K562 (cell line): Measurements from ENCODE around the gene PDLIM5. TPM values are rescaled to one million over a fixed set of nuclear protein-coding genes. Genes with fewer than 3 reads are reported as not detected.

Experiments used
- ELF1 ChIP-seq: fragments of 200-800 bp; sonication (Bioruptor generic); IDR thresholded peaks from 2 replicates; pipeline ENCODE4 v1.6.1; 2016; ENCODE audit warnings: missing genetic modification characterization, missing compliant biosample characterization
- ELK3 ChIP-seq: fragments of 450-650 bp; formaldehyde crosslinking; IDR thresholded peaks from 2 replicates; pipeline ENCODE4 v1.4.0; 2020; ENCODE audit warnings: mild to moderate bottlenecking
- GABPB1 ChIP-seq: sonication (generic); formaldehyde crosslinking; IDR thresholded peaks from 2 replicates; pipeline ENCODE4 v1.8.0; 2022; ENCODE audit warnings: mild to moderate bottlenecking, missing genetic modification reagents
- KLF1 ChIP-seq: fragments of 450-650 bp; IDR thresholded peaks from 2 replicates; pipeline ENCODE4 v1.6.1; 2016; ENCODE audit warnings: missing genetic modification characterization, missing compliant biosample characterization
- NFIX ChIP-seq: fragments of 250-450 bp; sonication (Bioruptor Pico); IDR thresholded peaks from 2 replicates; pipeline ENCODE4 v1.4.0; 2020; ENCODE audit warnings: low read depth, mild to moderate bottlenecking, moderate library complexity
- PHTF2 ChIP-seq: fragments of 250-450 bp; sonication (Bioruptor Pico); IDR thresholded peaks from 2 replicates; pipeline ENCODE4 v1.5.0; 2021; ENCODE audit warnings: mild to moderate bottlenecking
- SLC30A9 ChIP-seq: fragments of 250-450 bp; sonication (Bioruptor Pico); IDR thresholded peaks from 2 replicates; pipeline ENCODE4 v1.8.0; 2022; ENCODE audit warnings: mild to moderate bottlenecking, moderate library complexity
- U2AF2 ChIP-seq: fragments of 200-400 bp; formaldehyde crosslinking; optimal IDR thresholded peaks from 2 replicates; pipeline ENCODE3; 2017; ENCODE audit warnings: low read depth, mild to moderate bottlenecking, low read length
- ZFPM2 ChIP-seq: fragments of 250-450 bp; sonication (Bioruptor Pico); IDR thresholded peaks from 2 replicates; pipeline ENCODE4 v1.5.1; 2022; ENCODE audit warnings: mild to moderate bottlenecking
- ZNF668 ChIP-seq: fragments of 250-450 bp; sonication (Bioruptor Pico); IDR thresholded peaks from 2 replicates; pipeline ENCODE4 v1.8.0; 2022; ENCODE audit warnings: mild to moderate bottlenecking, inconsistent platforms
- ZSCAN32 ChIP-seq: fragments of 450-650 bp; formaldehyde crosslinking; IDR thresholded peaks from 2 replicates; pipeline ENCODE4 v1.4.0; 2020; ENCODE audit warnings: mild to moderate bottlenecking, moderate library complexity
- polyA plus RNA-seq, 8 experiments: library from polyadenylated mRNA; depleted of rRNA in 4 of 8; stranded (reverse) in 5 of 8; unstranded in 3 of 8; fragments of >200 nt; fragmentation: Nextera tagmentation in 2 of 8; fragmentation: Illumina TruSeq in 1 of 8; extraction: Ambion mirVana in 2 of 8; extraction: Trizol in 1 of 8; gene quantifications; 2 replicates each; pipeline versions ENCODE4 v1.2.1 to v1.2.3, GENCODE V29; 2011 to 2014; ENCODE audit warnings: inconsistent platforms in 1 of 8, missing spikeins in 1 of 8
- total RNA-seq, 7 experiments: library from RNA; depleted of rRNA in 6 of 7; stranded (reverse); fragments of >200 nt in 6 of 7; fragmentation: Illumina TruSeq in 2 of 7; extraction: Trizol in 2 of 7; gene quantifications; 2 replicates each; pipeline versions ENCODE4 v1.2.1 to v1.2.3, GENCODE V29; 2011 to 2021; ENCODE audit warnings: low replicate concordance in 1 of 7

PDLIM5 gene
- total and polyA plus RNA-seq, 9 of the 15 experiments (the other 6 are each of a cell fraction or from before 2014, with no cell fraction given): 36.9 to 127 (median 62.5) TPM

DNA sequence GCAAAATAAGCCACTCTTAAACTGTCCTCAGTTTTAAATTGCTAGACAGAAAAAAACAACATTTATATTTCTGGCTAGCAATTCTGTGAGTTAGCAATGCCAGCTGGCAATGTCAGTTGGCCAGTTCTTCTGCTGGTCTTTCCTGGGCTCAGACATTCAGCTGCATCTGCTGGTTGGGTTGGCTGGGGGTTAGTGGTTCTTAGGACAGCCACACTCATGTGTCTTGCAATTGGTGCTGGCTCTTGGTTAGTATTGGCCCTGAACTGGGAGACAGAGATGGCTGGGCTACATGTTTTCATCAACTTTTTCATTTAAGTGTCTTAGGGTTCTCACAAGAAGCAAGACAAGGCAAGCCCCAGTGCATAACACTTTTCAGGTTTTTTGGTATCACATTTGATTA, 48.0 kb upstream of the PDLIM5 start (continued):
- TF ChIP-seq SLC30A9 (CRISPR knock-in tag): no peak
- TF ChIP-seq PHTF2 (CRISPR knock-in tag): no peak
- TF ChIP-seq GABPB1: no peak
- TF ChIP-seq KLF1 (tag): no peak
- no peak for TF ChIP-seq ELK3 (CRISPR knock-in tag)
- no peak for TF ChIP-seq ZSCAN32
- no peak for TF ChIP-seq ZFPM2 (CRISPR knock-in tag)
- TF ChIP-seq NFIX (CRISPR knock-in tag): no peak
- TF ChIP-seq U2AF2: no peak
- TF ChIP-seq ELF1 (tag): no peak
- no peak for TF ChIP-seq ZNF668
